Ureter (tissue), 1 donor: ENCODE results near the gene ARHGAP42. TPM values are rescaled to one million over a fixed set of nuclear protein-coding genes. Genes with fewer than 3 reads are reported as not detected.
"Not testable (repeated sequence)": the region's sequence is repeated elsewhere in the genome, so short reads cannot be mapped to it uniquely, and the experiment has no call there.

Source experiments
- DNase-seq: peaks from one replicate; pipeline ENCODE4 v3.0.0-alpha.2; 2020; ENCODE audit warnings: low spot score
- total RNA-seq: library from RNA; stranded (reverse); gene quantifications from one replicate; pipeline ENCODE4 v1.2.4, GENCODE V29; 2023
- donor health status: DM: yes; HTN: yes; CAD: no.

The ARHGAP42 gene
- total RNA-seq, 1 donor from 2014 or later = 32.6 TPM

DNA sequence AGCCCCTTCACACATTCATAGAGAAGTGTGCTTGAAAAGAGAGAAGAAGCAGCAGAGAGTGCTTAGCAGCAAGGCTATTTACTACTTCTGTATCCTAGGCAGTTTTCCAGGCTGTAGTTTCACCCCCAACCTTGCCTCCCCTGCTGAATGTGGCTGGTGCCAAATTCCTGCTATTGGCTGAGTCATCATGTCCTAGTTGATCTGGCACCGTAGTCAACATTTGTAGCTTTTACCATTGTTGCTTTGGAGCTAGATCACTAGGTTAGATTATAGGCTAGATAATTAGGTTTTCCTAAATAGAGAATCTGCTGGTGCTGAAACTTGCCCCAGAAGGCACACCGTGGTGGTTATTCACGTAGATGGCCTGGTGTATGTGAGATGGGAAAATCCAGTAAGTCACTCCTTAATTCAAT lies 32.7 kb downstream of the ARHGAP42 start:
- DNase-seq = peak; percentile 70

- DNase-seq = no peak
Observed at GRCh38 chr11:100726680-100727079, 39.6 kb downstream of the ARHGAP42 start.

GRCh38 chr11:100727410-100727809 lies 40.3 kb downstream of the ARHGAP42 start:
- no peak for DNase-seq

DNA sequence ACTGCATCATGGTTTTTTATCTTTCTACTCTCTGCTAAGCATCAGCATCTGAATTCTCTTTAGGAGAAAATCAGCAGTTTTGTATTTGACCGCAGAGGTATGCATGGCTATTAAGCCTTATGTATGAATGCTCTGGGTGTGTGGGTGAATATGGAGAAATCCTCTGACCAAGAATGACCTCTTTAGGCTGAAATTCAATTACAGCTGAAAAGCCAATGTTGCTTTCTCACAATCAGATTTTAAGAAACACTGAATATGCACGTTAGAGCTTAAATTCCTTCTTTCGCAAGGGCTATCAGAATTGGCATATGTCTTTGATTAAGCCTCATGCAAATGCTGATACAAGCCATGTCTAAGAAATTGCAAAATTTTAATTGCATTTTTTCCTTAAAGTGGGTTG lies 43.2 kb downstream of the ARHGAP42 start:
- DNase-seq = no peak

DNA sequence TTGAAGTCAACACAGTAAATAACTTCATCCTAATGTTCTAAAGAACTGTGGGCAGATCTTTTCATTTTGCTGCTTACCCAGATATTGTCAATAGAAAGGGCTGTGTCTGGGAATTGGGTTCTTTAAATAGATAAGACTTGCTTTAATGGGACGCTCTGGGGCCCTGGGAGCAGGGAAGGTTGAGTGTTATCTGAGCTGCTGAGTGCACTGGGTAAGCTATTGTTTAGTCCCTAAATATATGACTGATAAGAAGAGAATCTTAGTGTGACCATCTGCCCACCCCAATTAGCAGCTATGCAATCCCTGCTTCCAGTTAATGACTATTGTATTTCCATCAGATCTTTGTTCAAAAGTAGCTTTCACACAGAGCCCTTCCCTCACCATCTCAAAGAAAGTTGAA lies 44.4 kb downstream of the ARHGAP42 start:
- DNase-seq = no peak

- DNase-seq = no peak
Observed at GRCh38 chr11:100732949-100733348, 45.9 kb downstream of the ARHGAP42 start.

- no peak for DNase-seq
Observed at GRCh38 chr11:100734743-100735527, 47.8 kb downstream of the ARHGAP42 start.

GRCh38 chr11:100735949-100736675 lies 49.0 kb downstream of the ARHGAP42 start:
- no peak for DNase-seq

DNA sequence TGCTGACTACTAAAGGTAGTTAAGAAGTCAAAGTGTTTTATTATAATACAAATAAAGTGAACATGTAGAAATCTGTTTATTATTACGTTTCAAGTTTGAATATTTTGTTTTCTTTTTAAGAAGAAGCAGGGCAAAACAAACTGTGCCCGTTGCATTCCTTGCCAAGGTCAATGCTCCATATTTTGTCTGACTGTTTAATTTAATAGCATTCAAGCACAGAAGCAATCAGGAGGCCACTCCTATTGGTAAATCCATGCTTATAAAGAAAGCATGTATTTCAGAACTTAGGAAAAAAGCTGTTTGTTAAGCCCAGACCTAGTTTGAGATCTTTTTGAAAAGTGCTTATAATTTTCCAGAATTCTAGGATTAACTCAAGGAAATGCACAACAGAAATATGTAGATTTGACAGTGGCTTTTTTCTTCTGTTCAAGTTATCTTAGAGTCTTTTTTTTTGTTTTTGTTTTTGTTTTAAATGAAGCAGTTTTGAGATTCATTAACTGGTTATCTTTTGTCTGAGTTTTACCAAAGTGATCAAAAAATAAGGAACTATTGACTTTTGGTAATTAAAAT lies 51.7 kb downstream of the ARHGAP42 start:
- no peak for DNase-seq

GRCh38 chr11:100739666-100740065 lies 52.6 kb downstream of the ARHGAP42 start:
- DNase-seq = no peak

GRCh38 chr11:100740440-100740839 lies 53.4 kb downstream of the ARHGAP42 start:
- no peak for DNase-seq

DNA sequence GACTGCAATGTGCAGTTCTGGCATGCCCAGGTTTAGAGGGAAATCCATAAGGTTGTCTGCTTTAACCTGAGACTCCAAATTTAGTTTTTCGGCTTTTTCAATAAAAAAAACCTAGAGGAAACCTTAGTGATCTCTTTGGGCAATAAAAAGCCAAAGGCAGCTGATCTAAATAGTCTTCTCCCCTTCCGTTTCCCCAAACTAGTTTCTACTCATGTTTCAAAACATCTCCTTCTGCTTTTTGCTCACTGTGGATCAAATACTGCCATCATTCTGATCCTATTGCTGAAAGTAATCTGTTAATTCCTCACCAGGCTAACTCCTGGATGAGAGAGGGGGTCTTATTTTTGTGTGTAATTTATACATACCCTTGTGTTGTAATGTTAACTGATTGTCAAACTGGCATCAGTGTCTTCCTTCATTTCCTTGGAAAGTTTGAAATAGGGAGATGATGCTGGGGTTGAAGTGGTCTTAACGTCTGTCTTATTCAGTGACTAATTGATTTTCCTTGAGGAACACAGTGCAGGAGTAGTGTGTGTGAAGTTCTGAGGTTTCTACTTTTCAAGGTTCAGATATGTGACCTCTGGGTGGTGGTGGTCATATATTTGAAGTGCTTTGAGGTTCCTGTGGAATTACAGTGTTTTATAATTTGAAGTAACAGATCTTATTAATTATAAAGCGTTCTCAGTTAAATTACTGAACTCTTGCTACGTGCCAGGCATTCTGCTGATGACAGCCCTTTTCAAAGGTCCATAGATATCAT lies 55.0 kb downstream of the ARHGAP42 start:
- DNase-seq = no peak

DNA sequence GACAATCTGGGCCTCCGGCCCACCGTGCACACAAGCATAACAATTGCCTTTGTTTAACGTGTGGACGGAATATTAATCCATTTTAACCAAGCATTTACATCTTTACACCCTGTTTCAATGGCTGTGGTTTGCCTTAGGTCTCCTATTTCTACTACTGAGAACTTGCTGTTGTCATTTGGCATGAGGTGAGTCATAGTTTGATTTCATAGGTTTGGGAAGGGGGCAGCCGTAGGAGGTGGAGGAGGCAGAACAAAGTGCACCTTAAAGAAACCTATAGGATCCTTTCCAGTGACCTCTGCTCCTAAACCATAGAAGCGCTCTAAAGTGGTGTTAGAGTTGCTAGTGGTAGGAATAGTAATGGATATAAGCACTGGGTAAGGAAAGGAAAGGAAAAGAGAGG lies 59.4 kb downstream of the ARHGAP42 start:
- DNase-seq = no peak

GRCh38 chr11:100748153-100748552 lies 61.1 kb downstream of the ARHGAP42 start:
- DNase-seq = no peak

DNA sequence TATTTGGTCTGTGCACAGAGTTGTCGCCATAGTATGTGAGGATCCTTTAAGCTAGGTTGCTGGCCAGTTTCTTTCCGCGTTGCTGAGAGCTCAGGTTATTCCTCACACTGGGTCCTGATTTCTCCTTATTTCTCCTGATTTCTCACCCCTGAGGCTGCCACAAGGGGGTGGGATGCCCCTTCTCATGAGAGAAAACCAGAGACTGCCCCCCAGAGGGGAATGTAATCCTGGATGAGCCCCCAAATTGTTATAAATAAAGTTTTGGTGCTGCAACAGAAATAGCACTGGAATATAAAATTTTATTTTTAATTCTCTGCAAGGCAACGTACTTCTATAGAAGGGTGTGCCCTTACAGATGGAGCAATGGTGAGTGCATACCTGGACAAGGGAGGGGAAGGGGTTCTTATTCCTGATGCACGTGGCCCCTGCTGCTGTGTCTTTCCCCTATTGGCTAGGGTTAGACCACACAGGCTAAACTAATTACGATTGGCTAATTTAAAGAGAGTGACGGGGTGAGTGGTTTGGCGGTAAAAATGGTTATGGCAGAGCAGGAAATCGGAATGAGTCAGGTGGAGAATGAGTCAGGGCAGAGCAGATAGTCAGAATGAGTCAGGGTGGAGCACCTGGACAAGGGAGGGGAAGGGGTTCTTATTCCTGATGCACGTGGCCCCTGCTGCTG lies 62.9 kb downstream of the ARHGAP42 start:
- not testable (repeated sequence) for DNase-seq

DNA sequence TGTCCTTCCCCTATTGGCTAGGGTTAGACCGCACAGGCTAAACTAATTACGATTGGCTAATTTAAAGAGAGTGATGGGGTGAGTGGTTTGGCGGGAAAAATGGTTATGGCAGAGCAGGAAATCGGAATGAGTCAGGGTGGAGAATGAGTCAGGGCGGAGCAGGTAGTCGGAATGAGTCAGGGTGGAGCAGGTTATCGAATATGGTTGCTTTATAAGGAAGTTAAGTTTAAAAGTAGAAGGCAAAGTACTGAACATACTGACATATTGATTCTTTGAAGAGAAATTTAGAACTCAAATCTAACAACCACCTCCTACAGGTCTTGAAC lies 63.4 kb downstream of the ARHGAP42 start:
- not testable (repeated sequence) for DNase-seq

DNA sequence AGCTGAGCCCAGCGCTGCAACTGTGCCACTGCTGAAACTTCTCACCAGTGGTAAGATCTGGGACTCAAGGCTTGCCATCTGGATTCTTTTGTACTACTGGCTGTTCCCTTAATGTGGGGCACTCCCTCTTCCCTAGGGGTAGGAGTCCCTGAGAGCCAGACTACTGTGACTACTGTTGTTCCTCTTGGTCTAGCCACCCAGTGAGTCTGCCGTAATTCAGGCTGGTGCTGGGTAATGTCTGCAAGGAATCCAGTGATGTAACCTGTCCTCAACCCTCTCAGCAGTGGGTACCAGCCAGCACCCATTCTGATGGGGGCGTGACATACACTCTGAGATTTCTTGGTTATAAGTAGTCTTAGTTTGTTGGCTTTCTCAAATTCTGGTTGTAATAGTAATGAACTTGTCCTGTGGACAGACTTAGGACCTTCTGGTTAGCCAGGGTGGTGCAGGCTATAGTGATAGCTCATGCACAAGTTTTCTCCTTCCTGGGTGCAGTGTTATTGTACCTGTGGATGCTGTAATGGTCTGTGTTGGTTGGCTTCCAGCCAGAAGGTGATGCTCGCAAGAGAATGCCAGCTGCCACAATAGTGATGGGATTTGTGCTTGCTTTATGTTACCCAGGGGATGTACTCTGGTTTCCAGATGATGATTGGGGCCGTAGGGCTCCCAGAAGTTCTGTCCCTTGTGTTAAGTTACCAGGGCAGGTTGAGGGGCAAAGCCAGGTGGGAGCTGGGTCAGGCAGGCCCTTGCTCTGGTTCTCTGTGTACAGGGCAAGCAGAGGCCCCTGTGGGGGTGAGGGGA lies 65.5 kb downstream of the ARHGAP42 start:
- DNase-seq = no peak

DNA sequence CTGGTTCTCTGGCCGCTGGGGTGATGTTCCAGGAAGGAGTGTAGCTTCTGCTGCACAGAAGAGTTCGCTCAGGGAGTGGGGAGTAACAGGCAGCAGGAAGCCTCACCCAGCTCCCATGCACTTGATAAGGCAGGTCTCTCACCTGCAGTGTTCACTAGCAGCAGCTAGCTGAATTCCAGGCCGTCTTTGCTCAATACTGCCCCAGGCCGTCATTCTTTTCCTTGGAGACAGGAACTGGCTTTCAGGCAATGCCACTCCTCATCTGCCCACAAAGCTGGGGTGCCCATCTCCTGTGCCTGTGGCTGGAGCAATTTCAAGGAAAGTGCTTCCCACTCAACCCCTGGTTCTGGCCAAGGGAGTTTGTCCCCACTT lies 66.1 kb downstream of the ARHGAP42 start:
- DNase-seq = no peak

GRCh38 chr11:100753571-100753970 lies 66.5 kb downstream of the ARHGAP42 start:
- no peak for DNase-seq

DNA sequence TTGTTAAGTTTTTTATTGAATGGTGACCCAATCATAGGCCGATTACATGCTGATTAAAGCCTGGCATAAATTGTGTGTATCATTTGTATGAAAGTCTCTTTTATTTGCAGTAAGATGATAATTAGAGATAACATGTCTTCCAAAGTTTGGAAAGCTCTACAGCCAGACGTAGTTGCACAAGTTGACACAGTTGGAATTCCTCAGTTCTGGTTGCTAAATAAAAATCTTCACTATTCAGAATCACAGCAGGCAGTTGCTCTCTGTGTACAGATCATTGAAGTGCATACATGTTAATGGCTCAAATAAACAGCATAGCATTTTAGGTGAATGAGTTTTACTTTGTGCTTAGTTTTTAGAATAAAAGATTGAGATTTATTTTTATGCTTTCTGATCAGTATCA lies 69.5 kb downstream of the ARHGAP42 start:
- DNase-seq = no peak

- DNase-seq = no peak
Observed at GRCh38 chr11:100757646-100758045, 70.6 kb downstream of the ARHGAP42 start.
